Measurements from ENCODE around the gene TUBG1. TPM values are rescaled to one million over a fixed set of nuclear protein-coding genes. Genes with fewer than 3 reads are reported as not detected.

Gene TUBG1
- total and polyA plus RNA-seq, 4 donors: 12.5 to 51.1 (median 27.1) TPM

Other genes with a start within 250 kb of the TUBG1 start
- 100 to 1,000 TPM in 1 of 2 donors, 10 to 100 TPM in 1; 68.7 to 301 TPM for gene STAT3, start 221.2 kb upstream of the TUBG1 start, total RNA-seq
- gene STAT3, start 221.2 kb upstream of the TUBG1 start, polyA plus RNA-seq: 100 to 1,000 TPM; 104 to 123 TPM
- 10 to 100 TPM in 1 of 2 donors, 1 to 10 TPM in 1; 6.7 to 22.2 TPM for gene CAVIN1, start 186.4 kb upstream of the TUBG1 start, total RNA-seq
- gene CAVIN1, start 186.4 kb upstream of the TUBG1 start, polyA plus RNA-seq: 10 to 100 TPM in 1 of 2 donors, 1 to 10 TPM in 1; 6.5 to 27.0 TPM
- gene ATP6V0A1, start 150.8 kb upstream of the TUBG1 start, total RNA-seq: 10 to 100 TPM; 52.5 to 94.6 TPM
- 10 to 100 TPM; 31.5 to 37.9 TPM for gene ATP6V0A1, start 150.8 kb upstream of the TUBG1 start, polyA plus RNA-seq
- 10 to 100 TPM; 20.5 to 37.4 TPM for gene NAGLU, start 73.4 kb upstream of the TUBG1 start, total RNA-seq
- 10 to 100 TPM; 15.5 to 41.2 TPM for gene NAGLU, start 73.4 kb upstream of the TUBG1 start, polyA plus RNA-seq
- 1 to 10 TPM in 1 of 2 donors, under 1 TPM in 1; 0.67 to 1.0 TPM for gene HSD17B1, start 56.8 kb upstream of the TUBG1 start, total RNA-seq
- 1 to 10 TPM; 1.0 to 1.8 TPM for gene HSD17B1, start 56.8 kb upstream of the TUBG1 start, polyA plus RNA-seq
- 10 to 100 TPM; 18.2 to 33.4 TPM for gene COASY, start 47.5 kb upstream of the TUBG1 start, total RNA-seq
- gene COASY, start 47.5 kb upstream of the TUBG1 start, polyA plus RNA-seq: 10 to 100 TPM; 70.0 to 78.1 TPM
- 10 to 100 TPM; 19.4 to 40.0 TPM for gene MLX, start 42.6 kb upstream of the TUBG1 start, total RNA-seq
- 10 to 100 TPM; 29.2 to 35.1 TPM for gene MLX, start 42.6 kb upstream of the TUBG1 start, polyA plus RNA-seq
- 1 to 10 TPM; 1.3 to 3.0 TPM for gene PSMC3IP, start 32.0 kb upstream of the TUBG1 start, total RNA-seq
- gene PSMC3IP, start 32.0 kb upstream of the TUBG1 start, polyA plus RNA-seq: under 1 TPM; 0.58 to 0.88 TPM
- gene RETREG3, start 309 bp upstream of the TUBG1 start, total RNA-seq: 10 to 100 TPM; 41.1 to 44.3 TPM
- gene RETREG3, start 309 bp upstream of the TUBG1 start, polyA plus RNA-seq: 10 to 100 TPM in 1 of 2 donors, 1 to 10 TPM in 1; 9.0 to 12.1 TPM
- gene TUBG2, start 49.6 kb downstream of the TUBG1 start, total RNA-seq: 1 to 10 TPM; 1.4 to 5.0 TPM
- gene TUBG2, start 49.6 kb downstream of the TUBG1 start, polyA plus RNA-seq: 10 to 100 TPM in 1 of 2 donors, 1 to 10 TPM in 1; 5.0 to 10.8 TPM
- 1 to 10 TPM; 4.2 to 8.5 TPM for gene PLEKHH3, start 67.3 kb downstream of the TUBG1 start, total RNA-seq
- 10 to 100 TPM in 1 of 2 donors, 1 to 10 TPM in 1; 7.4 to 10.3 TPM for gene PLEKHH3, start 67.3 kb downstream of the TUBG1 start, polyA plus RNA-seq
- under 1 TPM; 0.05 to 0.42 TPM for gene CCR10, start 72.2 kb downstream of the TUBG1 start, total RNA-seq
- under 1 TPM; 0.17 to 0.44 TPM for gene CCR10, start 72.2 kb downstream of the TUBG1 start, polyA plus RNA-seq
- gene CNTNAP1, start 72.8 kb downstream of the TUBG1 start, total RNA-seq: under 1 TPM; 0.70 to 0.75 TPM
- gene CNTNAP1, start 72.8 kb downstream of the TUBG1 start, polyA plus RNA-seq: under 1 TPM; 0.08 to 0.50 TPM
- gene EZH1, start 135.4 kb downstream of the TUBG1 start, total RNA-seq: 10 to 100 TPM; 15.4 to 18.3 TPM
- gene EZH1, start 135.4 kb downstream of the TUBG1 start, polyA plus RNA-seq: 1 to 10 TPM; 4.3 to 6.3 TPM
- gene RAMP2, start 151.5 kb downstream of the TUBG1 start, total RNA-seq: 1 to 10 TPM in 1 of 2 donors, under 1 TPM in 1; 0.92 to 2.9 TPM
- gene RAMP2, start 151.5 kb downstream of the TUBG1 start, polyA plus RNA-seq: 10 to 100 TPM in 1 of 2 donors, 1 to 10 TPM in 1; 7.3 to 17.2 TPM
- gene VPS25, start 163.8 kb downstream of the TUBG1 start, total RNA-seq: 10 to 100 TPM; 40.9 to 43.0 TPM
- 10 to 100 TPM; 58.9 to 65.7 TPM for gene VPS25, start 163.8 kb downstream of the TUBG1 start, polyA plus RNA-seq
- 1 to 10 TPM in 1 of 2 donors, under 1 TPM in 1; 0.33 to 7.5 TPM for gene WNK4, start 170.9 kb downstream of the TUBG1 start, total RNA-seq
- under 1 TPM; 0.40 to 0.60 TPM for gene WNK4, start 170.9 kb downstream of the TUBG1 start, polyA plus RNA-seq
- gene COA3, start 189.0 kb downstream of the TUBG1 start, total RNA-seq: 10 to 100 TPM; 62.3 to 74.1 TPM
- 100 to 1,000 TPM; 132 to 294 TPM for gene COA3, start 189.0 kb downstream of the TUBG1 start, polyA plus RNA-seq
- gene CNTD1, start 189.2 kb downstream of the TUBG1 start, total RNA-seq: under 1 TPM in 1 of 2 donors, not detected in 1; 0.93 TPM
- under 1 TPM; 0.28 to 0.89 TPM for gene CNTD1, start 189.2 kb downstream of the TUBG1 start, polyA plus RNA-seq
- 10 to 100 TPM; 47.6 to 64.1 TPM for gene BECN1, start 214.6 kb downstream of the TUBG1 start, total RNA-seq
- 10 to 100 TPM; 37.7 to 44.2 TPM for gene BECN1, start 214.6 kb downstream of the TUBG1 start, polyA plus RNA-seq
- 10 to 100 TPM; 25.0 to 46.7 TPM for gene PSME3, start 223.7 kb downstream of the TUBG1 start, total RNA-seq
- 10 to 100 TPM; 33.0 to 55.3 TPM for gene PSME3, start 223.7 kb downstream of the TUBG1 start, polyA plus RNA-seq
- gene AOC2, start 234.9 kb downstream of the TUBG1 start, total RNA-seq: 1 to 10 TPM in 1 of 2 donors, under 1 TPM in 1; 0.33 to 2.4 TPM
- under 1 TPM; 0.17 to 0.50 TPM for gene AOC2, start 234.9 kb downstream of the TUBG1 start, polyA plus RNA-seq
- gene AOC3, start 241.5 kb downstream of the TUBG1 start, total RNA-seq: 1 to 10 TPM; 2.4 to 6.9 TPM
- 10 to 100 TPM in 1 of 2 donors, 1 to 10 TPM in 1; 2.0 to 18.2 TPM for gene AOC3, start 241.5 kb downstream of the TUBG1 start, polyA plus RNA-seq

All from liver (tissue), 4 donors.